Stimulated activated CD4-positive, alpha-beta T cell treated with anti-CD3 and anti-CD28 coated beads, Interleukin-12 subunit alpha, Interleukin-12 subunit beta, amount 100 ng/mL, for 24 hours (primary cell): ENCODE data around the gene ATP6V0D1.

Experiments
- DNase-seq, 2 experiments: peaks; one replicate each; pipeline ENCODE4 v3.0.0-alpha.2; 2020; ENCODE audit warnings: low read depth in 2 of 2

The ATP6V0D1 gene

DNA sequence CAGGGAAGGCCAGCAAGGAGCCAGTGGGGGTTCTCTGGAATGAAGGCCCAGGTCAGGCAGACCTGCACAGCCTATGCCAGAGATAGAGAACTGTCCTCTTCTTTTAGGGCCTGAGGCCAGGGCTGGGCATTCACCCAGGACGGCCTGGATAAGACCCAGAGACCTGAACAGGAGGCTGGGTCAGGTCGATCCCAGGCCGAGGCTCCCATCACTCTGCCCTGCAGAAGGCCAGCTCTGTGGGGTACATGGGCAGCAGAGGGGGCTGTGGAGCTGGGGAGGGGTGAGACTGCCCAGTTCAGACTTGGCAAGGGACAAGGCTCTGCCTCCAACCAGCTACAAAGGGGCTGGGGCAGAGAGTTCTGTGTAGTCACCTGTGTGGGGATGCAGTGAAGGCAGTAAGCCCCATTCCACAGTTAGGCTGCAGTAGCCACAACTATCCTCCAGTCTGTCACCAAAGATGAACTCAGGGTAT is 35.5 kb downstream of the ATP6V0D1 start:
- DNase-seq, result no peak

DNA sequence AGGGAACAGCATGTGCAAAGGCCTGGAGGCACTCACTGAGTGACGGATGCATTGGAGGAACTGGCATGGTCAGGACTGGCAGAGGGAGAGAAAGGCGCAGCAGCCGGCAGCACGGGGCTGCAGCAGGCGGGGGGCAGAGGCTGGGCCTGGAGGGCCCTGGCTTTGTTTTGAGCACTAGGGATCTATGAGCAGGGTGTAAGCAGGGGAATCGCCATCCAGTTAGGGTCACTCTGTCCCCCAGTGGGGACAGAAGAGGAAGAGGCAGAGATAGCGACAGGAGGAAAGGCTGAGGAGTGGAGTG is 35.9 kb downstream of the ATP6V0D1 start:
- DNase-seq, result no peak

DNA sequence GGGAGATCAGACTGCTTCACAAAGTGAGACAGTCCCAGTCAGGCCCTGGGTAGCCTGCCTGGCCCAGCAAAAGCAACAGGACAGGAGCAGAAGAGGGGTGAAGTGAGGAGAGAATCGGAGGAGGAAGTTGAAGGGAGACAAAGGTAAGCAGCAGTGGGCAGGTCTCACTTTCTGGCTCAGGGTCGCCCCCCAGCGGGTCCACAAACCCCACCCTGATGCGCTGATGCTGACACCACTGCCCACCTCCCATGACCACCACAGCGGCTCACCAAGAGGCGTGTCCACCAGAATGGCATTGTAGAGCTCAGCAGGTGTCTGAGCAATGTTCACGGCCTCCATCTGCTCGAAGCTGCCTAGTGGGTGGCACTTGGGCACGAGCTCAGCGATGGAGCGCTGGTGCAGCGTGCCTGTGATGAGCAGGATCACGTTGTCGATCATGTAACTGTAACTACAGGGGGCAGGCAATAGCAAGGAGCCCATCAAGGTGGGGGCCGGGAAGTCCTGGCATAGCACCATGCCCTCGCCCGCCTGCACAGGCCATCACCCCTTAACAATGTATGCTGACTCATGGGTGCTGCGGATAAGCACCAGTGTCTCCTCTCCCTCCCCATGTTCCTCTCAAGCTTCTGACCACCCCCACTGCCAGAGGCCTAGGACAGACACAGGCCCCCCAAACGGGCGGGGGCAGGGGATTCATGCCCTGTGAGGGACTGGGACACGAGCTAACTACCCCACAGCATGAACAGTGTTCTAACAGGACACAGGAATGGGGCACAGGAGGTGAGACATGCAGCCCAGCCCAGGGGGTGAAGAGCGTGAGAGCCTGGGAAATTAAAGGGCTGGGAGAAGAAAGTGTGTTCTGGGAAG is 36.5 kb downstream of the ATP6V0D1 start:
- no peak for DNase-seq

DNA sequence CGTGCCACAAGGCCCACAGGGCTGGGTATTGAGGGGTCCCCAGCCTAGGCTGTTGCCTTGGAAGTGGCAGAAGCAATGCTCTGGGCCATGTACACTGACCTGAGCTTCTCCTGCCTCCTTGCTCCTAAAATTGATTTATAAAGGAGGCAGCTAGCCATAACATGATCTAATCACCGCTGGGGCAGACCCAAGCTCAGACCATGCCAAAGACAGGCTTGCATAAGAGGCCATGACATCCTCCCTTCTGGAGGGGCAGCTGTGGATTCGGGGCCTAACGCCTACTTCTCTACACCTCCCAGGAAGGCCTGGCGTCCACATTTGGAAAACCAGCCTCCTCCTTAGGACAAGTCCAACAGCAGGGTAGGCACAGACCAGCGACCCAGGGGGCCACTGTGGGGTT is 37.7 kb downstream of the ATP6V0D1 start:
- DNase-seq, result no peak

DNA sequence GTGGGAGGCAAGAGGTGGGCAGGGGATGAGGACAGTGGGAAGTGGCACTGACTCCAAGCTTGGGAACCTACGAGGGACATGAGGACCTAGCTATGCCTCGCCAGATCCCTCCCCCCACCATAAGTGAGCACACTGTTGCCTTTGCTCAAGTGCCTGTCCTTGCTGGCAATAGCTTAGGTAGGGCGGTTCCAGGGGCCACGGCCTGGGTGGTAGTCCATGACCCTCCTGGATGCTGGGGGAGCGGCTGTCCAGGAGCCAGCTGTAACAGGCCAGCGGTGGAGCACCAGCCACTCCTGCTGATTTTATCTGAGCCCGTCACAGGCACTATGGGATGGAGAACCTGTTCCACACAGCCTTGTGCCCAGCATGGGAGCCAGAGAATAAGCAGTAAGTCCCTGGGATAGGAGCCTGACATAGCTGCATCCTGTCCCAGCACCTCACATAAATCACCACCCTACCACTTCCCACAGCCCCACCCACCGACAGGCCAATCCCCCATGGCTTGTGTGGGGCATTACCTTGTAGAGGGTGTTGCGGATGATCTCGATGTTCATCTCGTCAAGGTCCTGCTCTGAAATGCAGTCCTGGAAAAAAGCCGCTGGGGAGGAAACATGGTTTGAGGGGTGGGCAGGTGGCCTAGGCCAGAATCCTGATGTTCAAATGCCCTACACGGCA is 38.2 kb downstream of the ATP6V0D1 start:
- DNase-seq, result no peak

- no peak for DNase-seq
Measured at GRCh38 chr16:67441907-67442306, 39.0 kb downstream of the ATP6V0D1 start.

- no peak for DNase-seq
Measured at GRCh38 chr16:67441271-67441753, 39.6 kb downstream of the ATP6V0D1 start.

DNA sequence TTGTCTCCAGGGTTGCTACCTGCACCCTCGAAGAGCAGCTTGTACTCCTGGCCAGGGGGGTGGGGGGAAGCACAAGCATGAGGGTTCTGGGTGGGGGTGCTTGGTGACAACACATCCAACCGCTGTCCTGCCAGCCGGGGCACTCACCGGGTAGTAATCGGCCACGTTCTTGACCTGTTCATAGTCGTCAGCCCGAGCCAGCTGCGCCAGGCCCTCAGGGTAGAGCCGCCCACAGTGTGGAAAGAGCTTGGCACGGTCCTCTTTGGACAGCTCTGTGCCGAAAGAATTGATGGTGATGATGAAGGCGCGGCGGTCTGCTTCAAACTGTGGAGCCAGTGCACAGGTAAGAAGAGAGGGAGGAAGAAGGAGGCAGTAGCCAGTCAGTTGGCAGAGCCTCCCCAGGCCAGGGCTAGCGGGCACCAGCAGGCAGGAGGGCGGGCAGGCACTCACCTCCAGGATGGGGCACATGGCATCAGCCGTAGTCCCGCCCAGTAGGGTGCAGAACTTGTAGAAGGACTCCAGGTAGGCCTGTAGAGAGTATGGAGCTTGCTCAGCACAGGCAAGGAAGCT is 42.0 kb downstream of the ATP6V0D1 start:
- no peak for DNase-seq

DNA sequence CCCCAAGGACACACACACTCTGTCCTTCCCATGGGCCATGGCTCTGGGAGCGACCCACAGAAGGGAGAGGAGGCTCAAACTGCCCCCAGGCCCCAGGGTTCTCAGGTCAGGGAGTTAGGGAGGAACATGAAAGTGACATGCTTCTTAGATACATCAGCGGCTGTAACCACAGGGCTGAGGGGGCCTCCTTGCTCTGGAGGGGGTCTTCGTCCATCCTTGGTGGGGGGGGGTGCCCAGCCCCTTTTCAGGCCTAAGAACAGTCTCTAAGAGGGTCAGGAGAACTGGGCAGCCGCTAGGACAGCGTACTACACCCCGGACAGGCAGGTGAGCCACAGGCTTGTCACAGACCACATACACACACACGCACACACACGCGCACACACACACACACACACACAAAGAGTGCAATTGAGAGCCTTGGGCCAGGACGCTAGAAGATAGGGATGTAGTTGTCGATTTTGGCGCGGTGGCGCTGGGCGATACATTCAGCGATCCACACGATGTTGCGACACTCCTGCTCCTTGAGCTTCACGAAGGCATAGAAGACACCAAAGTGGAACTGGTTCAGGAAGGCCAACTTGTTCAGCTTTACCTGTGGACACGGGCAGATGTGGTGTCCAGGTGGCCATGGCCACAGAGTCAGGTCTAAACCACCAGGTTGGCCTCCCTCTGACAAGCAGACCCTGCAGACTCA is 42.7 kb downstream of the ATP6V0D1 start:
- DNase-seq, result no peak

DNA sequence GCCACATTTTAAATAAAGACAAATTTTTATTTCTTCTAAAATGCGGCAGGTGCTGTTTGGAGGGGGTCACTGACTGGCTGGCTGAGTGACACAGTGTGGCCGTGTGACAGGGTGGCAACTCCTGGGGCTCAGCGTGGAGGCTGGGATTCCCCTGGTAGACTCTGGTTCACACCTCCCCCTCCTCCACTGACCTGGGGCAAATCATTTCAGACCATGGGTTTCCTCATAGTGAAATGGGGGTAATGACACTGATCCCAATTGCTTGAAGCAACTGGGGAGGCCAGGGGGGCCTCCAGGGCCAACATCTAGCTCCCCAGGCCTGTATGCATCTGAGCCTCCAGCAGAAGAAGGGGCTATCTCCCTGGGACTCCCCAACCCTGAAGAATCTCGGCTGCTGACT is 43.4 kb downstream of the ATP6V0D1 start:
- DNase-seq, result no peak

DNA sequence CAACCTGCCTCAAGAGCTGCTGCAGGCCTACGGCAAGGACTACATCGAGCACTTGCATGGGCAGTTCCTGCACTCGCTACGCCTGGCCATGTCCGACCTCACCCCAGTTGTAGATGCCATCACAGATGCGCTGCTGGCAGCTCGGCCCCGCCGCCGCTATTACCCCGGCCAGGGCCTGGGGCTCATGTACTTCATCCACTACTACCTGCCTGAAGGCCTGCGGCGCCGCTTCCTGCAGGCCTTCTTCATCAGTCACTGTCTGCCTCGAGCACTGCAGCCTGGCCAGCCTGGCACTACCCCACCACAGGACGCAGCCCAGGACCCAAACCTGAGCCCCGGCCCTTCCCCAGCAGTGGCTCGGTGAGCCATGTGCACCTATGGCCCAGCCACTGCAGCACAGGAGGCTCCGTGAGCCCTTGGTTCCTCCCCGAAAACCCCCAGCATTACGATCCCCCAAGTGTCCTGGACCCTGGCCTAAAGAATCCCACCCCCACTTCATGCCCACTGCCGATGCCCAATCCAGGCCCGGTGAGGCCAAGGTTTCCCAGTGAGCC is 44.2 kb downstream of the ATP6V0D1 start:
- no peak for DNase-seq

DNA sequence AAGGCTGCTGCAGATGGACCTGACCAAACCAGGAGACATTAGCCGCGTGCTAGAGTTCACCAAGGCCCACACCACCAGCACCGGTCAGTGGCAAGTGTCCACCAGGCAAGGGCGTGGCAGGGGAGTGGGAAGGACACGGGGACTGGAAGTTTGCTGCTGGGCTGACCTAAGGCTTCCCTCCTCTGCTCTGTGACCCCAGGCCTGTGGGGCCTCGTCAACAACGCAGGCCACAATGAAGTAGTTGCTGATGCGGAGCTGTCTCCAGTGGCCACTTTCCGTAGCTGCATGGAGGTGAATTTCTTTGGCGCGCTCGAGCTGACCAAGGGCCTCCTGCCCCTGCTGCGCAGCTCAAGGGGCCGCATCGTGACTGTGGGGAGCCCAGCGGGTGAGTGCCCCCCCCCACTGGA is 45.2 kb downstream of the ATP6V0D1 start:
- no peak for DNase-seq

DNA sequence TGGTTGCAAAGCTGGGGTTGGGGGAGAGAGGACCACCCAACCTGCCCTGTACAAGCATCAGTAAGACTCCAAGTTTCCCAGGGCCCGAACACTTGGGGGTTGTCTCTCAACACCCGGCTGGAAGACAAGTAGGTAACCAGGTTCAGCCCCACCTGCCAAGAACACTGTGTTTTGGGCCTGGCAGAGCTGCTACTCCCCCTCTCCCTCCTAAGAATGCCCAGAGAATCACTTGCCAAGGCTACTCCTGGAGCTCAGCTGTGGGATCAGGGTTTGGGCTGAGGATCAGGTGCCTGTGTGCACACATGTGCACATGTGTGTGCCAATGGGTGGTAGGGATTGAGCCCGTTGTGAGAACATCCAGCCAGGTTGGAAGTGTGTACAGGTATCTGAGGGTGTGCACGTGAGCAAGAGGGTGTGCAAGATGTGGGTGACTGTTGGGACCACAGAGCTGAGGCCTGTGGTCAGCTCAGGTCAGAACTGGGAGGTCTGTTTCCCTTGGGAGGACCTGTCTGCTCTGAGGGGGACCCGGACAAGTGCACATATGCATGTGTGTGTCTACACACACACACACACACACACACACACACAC is 47.7 kb downstream of the ATP6V0D1 start:
- DNase-seq, result no peak

DNA sequence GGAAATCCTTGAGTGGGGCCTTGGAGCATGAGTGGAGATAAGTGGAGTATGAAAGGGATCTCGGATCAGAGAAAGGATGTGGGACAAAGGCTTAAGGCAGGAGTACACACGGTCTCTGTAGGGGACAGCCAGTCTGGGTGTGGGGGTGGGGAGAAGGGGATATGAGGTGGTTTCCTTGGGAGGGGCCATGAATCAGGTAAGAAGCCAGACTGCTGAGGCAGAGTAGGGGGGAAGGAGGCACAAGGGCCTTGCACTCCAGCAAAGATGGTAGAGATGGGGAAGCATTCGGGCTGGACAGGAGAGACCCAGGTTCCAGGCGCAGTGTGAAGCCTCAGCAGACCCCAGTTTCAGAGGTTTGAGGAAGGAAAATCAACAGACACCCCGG is 48.5 kb downstream of the ATP6V0D1 start:
- no peak for DNase-seq

DNA sequence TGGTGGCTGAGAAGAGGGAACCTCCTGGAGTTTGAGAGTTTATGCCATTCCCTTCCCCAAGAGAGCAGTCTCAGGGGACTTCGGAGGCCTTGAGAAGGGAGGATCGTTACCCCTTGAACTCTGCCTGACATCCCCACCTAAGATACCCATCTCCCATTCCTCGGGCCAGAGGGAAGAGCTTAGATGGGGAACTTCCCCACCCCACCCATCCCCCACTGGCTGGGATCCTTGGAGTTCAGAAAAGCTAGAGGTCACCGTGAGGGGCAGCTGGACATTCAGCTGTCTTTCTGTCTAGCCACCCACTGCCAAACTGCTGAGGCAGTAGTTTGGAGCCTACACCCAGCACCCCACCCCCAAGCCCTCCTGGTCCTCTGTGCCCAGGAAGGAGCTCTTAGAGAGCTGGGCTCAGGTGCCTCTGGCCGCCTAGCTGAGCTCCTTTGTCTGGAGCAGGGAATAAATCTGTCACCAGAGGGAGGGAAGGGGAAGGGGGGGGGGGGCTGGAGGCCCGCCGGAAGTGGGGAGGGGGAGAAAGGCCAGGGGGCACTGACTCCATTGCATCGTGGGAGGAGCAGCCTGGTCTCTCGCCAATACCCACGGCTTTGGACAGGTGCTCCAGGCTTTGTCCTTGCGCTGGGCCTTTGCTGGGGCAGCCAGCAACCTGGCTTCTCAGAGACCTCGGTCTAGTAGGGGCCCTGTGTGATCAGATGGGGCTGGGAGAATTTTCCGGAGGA is 49.0 kb downstream of the ATP6V0D1 start:
- DNase-seq, result no peak

DNA sequence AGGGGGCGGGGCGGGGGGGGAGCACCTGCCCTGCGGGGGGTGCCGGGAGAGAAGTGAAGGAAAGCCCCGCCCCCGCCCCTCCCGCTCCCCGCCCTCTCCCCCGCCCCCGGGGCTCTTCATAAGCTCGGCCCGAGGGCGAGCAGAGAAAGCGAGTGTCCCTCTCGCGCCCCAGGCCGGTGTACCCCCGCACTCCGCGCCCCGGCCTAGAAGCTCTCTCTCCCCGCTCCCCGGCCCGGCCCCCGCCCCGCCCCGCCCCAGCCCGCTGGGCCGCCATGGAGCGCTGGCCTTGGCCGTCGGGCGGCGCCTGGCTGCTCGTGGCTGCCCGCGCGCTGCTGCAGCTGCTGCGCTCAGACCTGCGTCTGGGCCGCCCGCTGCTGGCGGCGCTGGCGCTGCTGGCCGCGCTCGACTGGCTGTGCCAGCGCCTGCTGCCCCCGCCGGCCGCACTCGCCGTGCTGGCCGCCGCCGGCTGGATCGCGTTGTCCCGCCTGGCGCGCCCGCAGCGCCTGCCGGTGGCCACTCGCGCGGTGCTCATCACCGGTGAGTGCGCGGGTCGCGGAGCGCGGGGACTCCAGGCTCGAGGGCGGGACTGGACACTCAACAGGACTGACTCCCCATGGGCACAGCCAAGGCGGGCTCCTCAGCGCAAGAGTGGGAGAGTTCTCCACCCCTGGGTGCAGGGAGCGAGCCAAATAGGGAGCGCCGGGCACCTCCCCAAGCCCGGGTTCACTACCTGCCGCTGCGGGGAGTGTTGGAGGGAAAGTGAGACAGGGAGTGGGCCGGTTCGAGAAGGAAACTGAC is 49.8 kb downstream of the ATP6V0D1 start, which contains the start of gene HSD11B2:
HSD11B2 (plus strand) TSS at position 145 of the 798 bp plus-strand sequence; CDS start at position 273, 128 bp downstream.
- DNase-seq, result peak in 1 of 2 experiments; percentile 17

DNA sequence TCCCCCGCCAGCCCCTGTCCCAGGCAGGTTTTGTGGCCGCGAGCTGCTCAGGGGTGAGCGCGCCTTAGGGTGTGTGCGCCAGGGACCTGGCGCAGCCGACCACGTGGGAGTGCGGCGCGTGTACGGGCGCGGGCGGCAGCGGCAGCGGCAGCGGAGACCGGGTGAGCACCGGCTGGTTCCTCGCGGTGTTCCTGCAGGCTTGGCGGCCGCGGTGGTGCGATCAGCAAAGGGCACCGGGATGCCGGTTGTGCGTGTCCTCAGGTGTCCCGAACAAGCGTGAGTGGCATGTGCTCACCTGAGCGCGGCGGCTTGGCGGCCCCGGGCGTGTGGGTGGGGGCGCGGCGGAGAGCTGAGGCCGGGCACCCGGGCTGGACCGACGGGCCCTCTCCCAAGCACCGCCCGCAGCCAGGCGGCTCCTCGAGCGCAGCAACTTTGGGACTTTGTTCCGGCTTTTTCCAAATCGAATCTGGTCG is 50.4 kb downstream of the ATP6V0D1 start:
- DNase-seq, result peak in 1 of 2 experiments; percentile 20

- no peak for DNase-seq
Measured at GRCh38 chr16:67429799-67430503, 51.0 kb downstream of the ATP6V0D1 start.
